Kidney epithelial cell (primary cell): ENCODE data around the gene MIA3. TPM values are rescaled to one million over a fixed set of nuclear protein-coding genes. Genes with fewer than 3 reads are reported as not detected.

Experiments
- DNase-seq: peaks from one replicate; pipeline ENCODE4 v3.0.0-alpha.2; 2010; ENCODE audit warnings: low read depth
- H3K27me3 ChIP-seq: 2 replicates; pipeline ENCODE4 v1.6.0; 2011; ENCODE audit warnings: low read length; ENCODE audit not compliant: control insufficient read depth, insufficient read depth
- H3K36me3 ChIP-seq: 2 replicates; pipeline ENCODE4 v1.5.1; 2011; ENCODE audit warnings: low read length; ENCODE audit not compliant: control insufficient read depth, insufficient read depth
- H3K4me3 ChIP-seq: 2 replicates; pipeline ENCODE4 v1.5.1; 2011; ENCODE audit warnings: low read depth, mild to moderate bottlenecking, control low read depth, low read length
- CTCF ChIP-seq: IDR thresholded peaks from 2 replicates; pipeline ENCODE4 v1.5.1; 2011; ENCODE audit warnings: mild to moderate bottlenecking, moderate library complexity, low read length, control low read depth, inconsistent platforms; ENCODE audit not compliant: insufficient read depth, poor library complexity, severe bottlenecking
- total RNA-seq: library from RNA; depleted of rRNA; stranded (reverse); fragments of >200 nt; gene quantifications from 2 replicates; pipeline ENCODE4 v1.2.3, GENCODE V29; 2015

MIA3 gene
- total RNA-seq, 1 donor from 2014 or later, result 34.6 TPM

GRCh38 chr1:222631611-222632208 is 13.8 kb downstream of the MIA3 start:
- Histone ChIP-seq H3K4me3 (no peak overlapping the region), H3K36me3 (no peaks in the 10 kb centered on the region), H3K27me3 (no peaks in the 10 kb centered on the region)
- no peak for TF ChIP-seq CTCF
- DNase-seq, result no peak

GRCh38 chr1:222632749-222633148 is 14.9 kb downstream of the MIA3 start:
- TF ChIP-seq CTCF, result no peak
- Histone ChIP-seq H3K27me3 (no peaks in the 10 kb centered on the region), H3K36me3 (no peaks in the 10 kb centered on the region), H3K4me3 (no peak overlapping the region)
- no peak for DNase-seq

GRCh38 chr1:222634180-222635013 is 16.5 kb downstream of the MIA3 start:
- no peaks in the 10 kb centered on the region for H3K27me3 ChIP-seq
- H3K36me3 ChIP-seq, result no peaks in the 10 kb centered on the region
- TF ChIP-seq CTCF, result peak; percentile 81
- no peak for DNase-seq
- no peak overlapping the region for H3K4me3 ChIP-seq

- DNase-seq, result no peak
- no peak overlapping the region for H3K4me3 ChIP-seq
Observed at GRCh38 chr1:222641269-222641948, 23.5 kb downstream of the MIA3 start.

GRCh38 chr1:222642468-222642867 is 24.6 kb downstream of the MIA3 start:
- DNase-seq, result no peak
- no peaks in the 10 kb centered on the region for H3K36me3 ChIP-seq
- H3K4me3 ChIP-seq, result no peak overlapping the region
- H3K27me3 ChIP-seq, result no peaks in the 10 kb centered on the region
- no peak for TF ChIP-seq CTCF

More at GRCh38 chr1:222641269-222641948, 23.5 kb downstream of the MIA3 start:
- Histone ChIP-seq H3K27me3 (no peaks in the 10 kb centered on the region), H3K36me3 (no peaks in the 10 kb centered on the region)
- no peak for TF ChIP-seq CTCF
